ENCODE results near the gene UTP15. TPM values are rescaled to one million over a fixed set of nuclear protein-coding genes. Genes with fewer than 3 reads are reported as not detected.

The UTP15 gene, protein sequence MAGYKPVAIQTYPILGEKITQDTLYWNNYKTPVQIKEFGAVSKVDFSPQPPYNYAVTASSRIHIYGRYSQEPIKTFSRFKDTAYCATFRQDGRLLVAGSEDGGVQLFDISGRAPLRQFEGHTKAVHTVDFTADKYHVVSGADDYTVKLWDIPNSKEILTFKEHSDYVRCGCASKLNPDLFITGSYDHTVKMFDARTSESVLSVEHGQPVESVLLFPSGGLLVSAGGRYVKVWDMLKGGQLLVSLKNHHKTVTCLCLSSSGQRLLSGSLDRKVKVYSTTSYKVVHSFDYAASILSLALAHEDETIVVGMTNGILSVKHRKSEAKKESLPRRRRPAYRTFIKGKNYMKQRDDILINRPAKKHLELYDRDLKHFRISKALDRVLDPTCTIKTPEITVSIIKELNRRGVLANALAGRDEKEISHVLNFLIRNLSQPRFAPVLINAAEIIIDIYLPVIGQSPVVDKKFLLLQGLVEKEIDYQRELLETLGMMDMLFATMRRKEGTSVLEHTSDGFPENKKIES
- 10 to 100 TPM in 3 of 4 donors, 1 to 10 TPM in 1; 8.3 to 26.9 (median 15.4) TPM for total RNA-seq

DNA sequence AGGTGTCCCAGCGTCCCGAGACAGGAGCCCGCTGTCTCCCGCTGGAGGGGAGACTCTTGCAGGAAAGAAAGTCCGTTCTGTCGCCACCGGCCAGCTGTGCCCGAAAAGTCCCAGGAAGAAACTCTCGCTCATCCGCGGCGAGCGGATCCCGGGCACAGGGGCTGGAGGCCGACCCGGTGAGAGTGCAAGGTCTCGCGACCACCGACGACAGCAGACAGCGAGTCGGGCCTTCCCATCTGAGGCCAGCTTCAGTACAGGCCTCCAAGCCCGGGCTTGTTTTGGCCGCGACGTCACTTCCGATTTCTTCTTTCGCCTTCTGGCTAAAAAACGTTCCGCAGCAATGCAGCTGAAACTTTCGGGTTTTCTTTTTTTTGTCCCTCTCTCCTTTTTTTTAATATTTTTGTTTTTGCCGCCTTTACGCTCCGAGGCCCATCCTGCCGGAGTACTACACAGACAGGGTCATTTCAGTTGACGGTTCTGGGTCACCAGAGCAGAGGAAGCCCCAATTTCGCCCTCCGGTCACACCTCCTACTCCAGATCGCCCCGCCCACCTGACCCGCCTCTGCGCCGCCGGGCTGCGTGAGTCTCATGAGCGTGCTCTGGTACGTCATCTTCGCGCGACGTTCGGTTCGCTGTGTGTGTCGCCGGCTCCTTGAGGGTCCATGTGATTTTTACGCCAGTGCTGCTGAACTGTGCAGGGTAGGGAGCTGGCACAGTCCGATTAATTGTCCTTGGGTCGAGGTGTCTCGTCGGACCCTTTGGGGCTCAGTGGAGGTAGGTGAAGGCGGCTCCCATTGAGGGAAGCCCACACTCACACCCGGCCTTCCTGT is at the start of gene UTP15, which contains the start of gene ANKRA2:
Gene UTP15 (plus strand): TSS at position 605 of the 830 bp plus-strand sequence. CDS start 1,602 bp downstream, outside the sequence.
Gene ANKRA2 (minus strand): TSS at position 501 of the 830 bp plus-strand sequence. CDS start 2,758 bp downstream, outside the sequence.
- Histone ChIP-seq H3K27me3 (no peaks in the 10 kb centered on the region), H3K9me3 (no peaks in the 10 kb centered on the region), H3K27ac (peak within 1 kb of the TSS; percentile 88 to 96 (median 95)), H3K4me3 (peak within 1 kb of the TSS; percentile 64 to 94 (median 91)), H3K4me1 (peaks cover 27 to 33% of the 10 kb centered on the region in 2 donors), H3K36me3 (peaks cover 0 to 29% of the 10 kb centered on the region in 2 donors)
- intact Hi-C loops (cut with DNase I; ENCODE audit: low total_unique reads) = loop anchor here (2.0 to 10.0 kb wide), 5 partner anchors 67 to 1945 kb away; partner anchors contain the start of genes BTF3, CERT1, GCNT4 and GFM2
- ATAC-seq = peak; percentile 98 to 99
- TF ChIP-seq, protein P1, sequence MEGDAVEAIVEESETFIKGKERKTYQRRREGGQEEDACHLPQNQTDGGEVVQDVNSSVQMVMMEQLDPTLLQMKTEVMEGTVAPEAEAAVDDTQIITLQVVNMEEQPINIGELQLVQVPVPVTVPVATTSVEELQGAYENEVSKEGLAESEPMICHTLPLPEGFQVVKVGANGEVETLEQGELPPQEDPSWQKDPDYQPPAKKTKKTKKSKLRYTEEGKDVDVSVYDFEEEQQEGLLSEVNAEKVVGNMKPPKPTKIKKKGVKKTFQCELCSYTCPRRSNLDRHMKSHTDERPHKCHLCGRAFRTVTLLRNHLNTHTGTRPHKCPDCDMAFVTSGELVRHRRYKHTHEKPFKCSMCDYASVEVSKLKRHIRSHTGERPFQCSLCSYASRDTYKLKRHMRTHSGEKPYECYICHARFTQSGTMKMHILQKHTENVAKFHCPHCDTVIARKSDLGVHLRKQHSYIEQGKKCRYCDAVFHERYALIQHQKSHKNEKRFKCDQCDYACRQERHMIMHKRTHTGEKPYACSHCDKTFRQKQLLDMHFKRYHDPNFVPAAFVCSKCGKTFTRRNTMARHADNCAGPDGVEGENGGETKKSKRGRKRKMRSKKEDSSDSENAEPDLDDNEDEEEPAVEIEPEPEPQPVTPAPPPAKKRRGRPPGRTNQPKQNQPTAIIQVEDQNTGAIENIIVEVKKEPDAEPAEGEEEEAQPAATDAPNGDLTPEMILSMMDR (IDR thresholded peaks at IDR 0.05 in 4 of 5, conservative IDR thresholded peaks at IDR 0.05 in 1 of 5) = no peak
- TF ChIP-seq POLR2A (IDR thresholded peaks at IDR 0.05) = peak; percentile 52 to 57
- in situ Hi-C loops (cut with MboI; ENCODE audit: low sequenced_read_pairs in 4 of 4) = loop anchor here in 1 of 4 donors (25.0 kb wide), 1 partner anchor 1197 kb away; the partner anchor contains the start of genes GFM2 and NSA2
- peak; percentile 98 for DNase-seq

DNA sequence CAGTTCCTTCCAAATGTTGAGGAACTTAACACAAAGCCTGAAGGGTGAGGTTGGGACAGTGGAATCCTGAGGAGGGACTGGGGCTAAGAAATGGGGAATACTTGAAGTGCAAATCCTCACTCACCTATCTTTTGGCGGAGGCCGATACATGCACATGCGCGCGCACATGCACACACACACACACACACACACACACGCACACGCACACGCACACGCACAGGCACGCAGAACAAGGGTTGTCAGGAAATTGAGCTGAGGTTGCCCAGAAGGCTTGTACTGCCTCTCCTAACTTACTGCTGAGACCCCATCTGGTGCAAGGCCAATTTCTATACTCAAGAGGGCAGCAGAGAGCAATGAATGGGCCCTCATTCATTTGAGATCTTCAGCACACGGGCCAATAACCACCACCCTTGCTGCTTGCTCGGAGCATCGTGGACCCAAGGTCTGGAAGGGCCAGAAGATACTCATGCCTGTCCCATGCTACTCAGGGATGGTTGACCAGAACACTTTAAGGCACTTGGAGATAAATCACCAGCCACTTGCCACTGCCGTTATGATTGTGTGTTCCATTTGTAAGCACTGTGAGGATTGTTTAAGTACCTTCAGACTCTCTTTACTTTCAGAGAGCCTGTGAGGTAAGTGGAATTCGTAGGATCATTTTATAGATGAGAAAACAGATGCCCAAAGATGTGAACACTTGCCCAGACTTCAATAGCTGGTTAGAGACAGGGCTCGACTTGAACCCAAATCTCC is 45.8 kb upstream of the UTP15 start:
- intact Hi-C loops (cut with DNase I; ENCODE audit: low total_unique reads) = loop anchor here (2.0 kb wide), 1 partner anchor 17 kb away; no protein-coding TSS in a partner anchor

DNA sequence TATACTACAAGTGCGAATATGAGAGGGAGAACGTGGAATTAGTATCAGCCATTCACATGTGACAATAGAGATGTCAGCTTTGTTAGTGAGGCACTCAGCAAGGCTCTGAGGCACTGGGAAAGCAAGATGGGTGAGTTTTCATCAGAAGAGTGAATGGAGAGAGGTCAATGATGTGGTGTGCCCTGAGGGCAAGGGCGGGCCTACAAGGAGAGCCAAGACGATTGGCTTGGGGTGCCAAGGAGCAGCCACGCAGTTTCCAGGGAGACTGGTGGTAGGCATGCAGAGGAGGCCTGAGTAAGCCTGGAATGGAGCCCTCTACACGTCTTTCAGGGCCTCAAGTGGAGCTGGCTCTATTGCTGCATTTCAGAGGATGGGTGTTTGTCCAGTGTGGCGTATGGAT is 42.6 kb upstream of the UTP15 start:
- intact Hi-C loops (cut with DNase I; ENCODE audit: low total_unique reads) (no loop called here), in situ Hi-C loops (cut with MboI; ENCODE audit: low sequenced_read_pairs in 4 of 4) (no loop called here)
- Histone ChIP-seq H3K27ac (no peak overlapping the region), H3K4me1 (no peaks in the 10 kb centered on the region), H3K9me3 (no peaks in the 10 kb centered on the region), H3K27me3 (no peaks in the 10 kb centered on the region), H3K36me3 (no peaks in the 10 kb centered on the region), H3K4me3 (no peak overlapping the region)
- TF ChIP-seq, protein P1 (IDR thresholded peaks at IDR 0.05 in 4 of 5, conservative IDR thresholded peaks at IDR 0.05 in 1 of 5) = no peak
- no peak for TF ChIP-seq POLR2A (IDR thresholded peaks at IDR 0.05)
- ATAC-seq = no peak
- no peak for DNase-seq

More for the DNA sequence above, 45.8 kb upstream of the UTP15 start:
- Histone ChIP-seq H3K4me1 (no peaks in the 10 kb centered on the region), H3K27ac (no peak overlapping the region), H3K9me3 (no peaks in the 10 kb centered on the region), H3K27me3 (no peaks in the 10 kb centered on the region), H3K36me3 (no peaks in the 10 kb centered on the region), H3K4me3 (no peak overlapping the region)
- ATAC-seq (peak; percentile 72 to 91), DNase-seq (peak; percentile 11 to 27)
- in situ Hi-C loops (cut with MboI; ENCODE audit: low sequenced_read_pairs in 4 of 4) = no loop called here
- TF ChIP-seq, protein P1 (IDR thresholded peaks at IDR 0.05 in 4 of 5, conservative IDR thresholded peaks at IDR 0.05 in 1 of 5) = peak in 4 of 5 experiments; percentile 47 to 66 (median 56)
- TF ChIP-seq POLR2A (IDR thresholded peaks at IDR 0.05) = no peak

DNA sequence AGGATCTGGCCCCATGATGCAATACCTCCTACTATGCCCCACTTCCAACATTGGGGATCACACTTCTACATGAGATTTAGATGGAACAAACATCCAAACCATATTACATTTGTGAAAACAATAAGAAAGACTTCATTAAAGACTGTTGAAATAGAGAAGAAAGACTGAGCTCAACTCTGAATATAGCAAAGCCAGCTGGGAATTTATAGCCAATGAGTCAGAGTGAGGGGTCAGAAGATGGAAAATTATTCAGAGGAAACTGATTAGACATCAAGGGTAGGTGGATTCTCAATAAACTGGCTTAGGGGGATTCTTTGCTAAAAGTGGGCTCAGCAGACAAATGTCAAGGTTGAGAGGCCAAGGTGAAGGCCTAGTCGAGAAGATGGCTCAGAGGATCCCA is 41.7 kb upstream of the UTP15 start:
- no peak for ATAC-seq
- intact Hi-C loops (cut with DNase I; ENCODE audit: low total_unique reads) = no loop called here

More for the DNA sequence above, 41.7 kb upstream of the UTP15 start:
- Histone ChIP-seq H3K9me3 (no peaks in the 10 kb centered on the region), H3K27ac (no peak overlapping the region), H3K4me3 (no peak overlapping the region), H3K4me1 (no peaks in the 10 kb centered on the region), H3K27me3 (no peaks in the 10 kb centered on the region), H3K36me3 (no peaks in the 10 kb centered on the region)
- TF ChIP-seq, protein P1 (IDR thresholded peaks at IDR 0.05 in 4 of 5, conservative IDR thresholded peaks at IDR 0.05 in 1 of 5) = no peak
- no peak for TF ChIP-seq POLR2A (IDR thresholded peaks at IDR 0.05)
- in situ Hi-C loops (cut with MboI; ENCODE audit: low sequenced_read_pairs in 4 of 4) = no loop called here
- no peak for DNase-seq

All from gastrocnemius medialis (tissue), 4 donors.